Measurements from ENCODE around the gene SEPTIN14.
"Not testable (repeated sequence)": the region's sequence is repeated elsewhere in the genome, so short reads cannot be mapped to it uniquely, and the experiment has no call there.

Gene SEPTIN14

DNA sequence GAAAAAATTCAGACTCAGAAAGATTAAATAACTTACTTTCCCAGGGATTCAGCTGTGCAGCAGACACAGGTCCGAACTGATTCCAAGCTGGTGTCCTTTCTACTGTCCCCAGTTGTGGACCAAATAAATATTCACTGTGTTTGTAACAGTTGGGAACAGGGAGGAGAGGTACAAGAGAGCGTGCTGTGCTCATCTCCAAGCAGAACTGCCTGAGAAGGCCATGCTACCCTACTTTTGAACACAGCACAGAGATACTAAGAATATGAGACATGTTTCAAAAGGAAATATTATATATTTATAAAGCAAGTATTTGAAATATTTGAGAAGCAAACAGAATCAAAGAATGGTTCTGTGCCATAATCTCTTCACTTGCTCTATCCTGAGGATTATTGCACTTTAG is at the start of gene SEPTIN14:
SEPTIN14 (minus strand) TSS at position 101 of the 400 bp plus-strand sequence. CDS start 756 bp downstream, outside the sequence.
- not testable (repeated sequence) for DNase-seq (ENCODE audit: low read depth, low spot score)

DNA sequence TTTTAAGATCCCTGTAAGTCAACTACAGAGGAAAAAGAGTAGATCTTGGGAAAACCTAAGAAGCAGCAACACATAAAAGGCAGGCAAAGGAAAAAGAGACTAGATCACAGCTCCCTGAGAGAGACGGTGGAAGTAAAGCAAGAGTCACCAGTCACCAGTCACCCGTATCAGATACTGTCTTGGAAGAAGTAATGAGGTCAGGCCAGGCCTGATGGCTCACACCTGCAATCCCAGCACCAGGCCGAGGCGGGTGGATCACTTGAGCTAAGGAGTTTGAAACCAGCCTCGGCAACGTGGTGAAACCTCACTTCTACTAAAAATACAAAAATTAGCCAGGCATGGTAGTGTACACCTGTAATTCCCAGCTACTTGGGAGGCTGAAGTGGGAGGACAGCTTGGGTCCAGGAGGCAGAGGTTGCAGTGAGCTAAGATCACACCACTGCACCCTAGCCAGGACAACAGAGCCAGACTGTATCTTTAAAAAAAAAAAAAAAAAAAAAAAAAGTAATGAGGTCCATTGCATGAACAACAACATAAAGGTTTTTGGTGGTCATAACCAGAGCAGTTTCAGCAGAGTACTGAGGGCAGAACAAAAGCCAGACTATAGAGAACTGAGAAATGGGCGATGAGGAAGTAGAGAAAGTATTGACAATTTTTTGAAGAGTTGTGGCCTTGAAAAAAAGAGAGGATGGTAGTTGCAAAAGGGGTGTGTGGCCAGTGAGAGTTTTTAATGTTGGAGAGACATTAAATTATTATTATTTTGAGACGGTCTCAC is 41.6 kb upstream of the SEPTIN14 start:
- no peak for DNase-seq (ENCODE audit: low read depth, low spot score)

- DNase-seq (ENCODE audit: low read depth, low spot score), result not testable (repeated sequence)
These were observed 38.5 kb upstream of the SEPTIN14 start for GRCh38 chr7:55901059-55901458.

DNA sequence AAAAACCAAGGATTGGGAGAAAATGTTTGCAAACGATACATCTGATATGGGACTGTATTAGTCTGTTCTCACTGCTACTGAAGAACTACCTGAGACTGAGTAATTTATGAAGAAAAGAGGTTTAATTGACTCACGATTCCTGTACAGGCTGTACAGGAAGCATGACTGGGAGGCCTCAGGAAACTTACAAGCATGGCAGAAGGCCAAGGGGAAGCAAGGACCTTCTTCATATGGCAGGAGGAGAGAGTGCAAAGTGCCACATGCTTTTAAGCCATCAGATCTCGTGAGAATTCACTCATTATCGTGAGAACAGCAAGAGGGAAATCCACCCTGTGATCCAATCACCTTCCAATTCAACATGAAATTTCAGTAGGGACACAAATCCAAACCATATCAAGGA is 35.7 kb upstream of the SEPTIN14 start:
- DNase-seq (ENCODE audit: low read depth, low spot score), result no peak

DNA sequence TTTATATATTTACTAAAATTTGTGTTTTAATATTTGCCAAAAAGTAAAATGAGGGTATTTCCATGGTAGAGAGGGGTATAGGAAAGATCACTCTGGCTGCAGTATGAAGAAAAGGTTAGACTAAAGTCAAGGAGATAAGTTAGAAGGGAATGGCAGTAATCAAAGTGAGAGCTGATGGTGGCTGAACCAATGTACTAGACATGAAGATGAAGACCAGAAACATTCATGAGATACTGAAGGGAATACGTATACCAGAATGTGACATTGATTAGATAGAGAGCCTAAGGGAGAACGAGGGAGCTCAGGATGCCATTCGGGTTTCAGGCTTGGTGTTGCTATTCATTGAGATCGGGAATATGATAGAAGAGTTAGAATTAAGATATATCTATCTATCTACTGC is 32.5 kb upstream of the SEPTIN14 start:
- no peak for DNase-seq (ENCODE audit: low read depth, low spot score)

- no peak for DNase-seq (ENCODE audit: low read depth, low spot score)
These were observed 31.4 kb upstream of the SEPTIN14 start for GRCh38 chr7:55893940-55894339.

GRCh38 chr7:55888378-55888777 is 25.8 kb upstream of the SEPTIN14 start:
- DNase-seq (ENCODE audit: low read depth, low spot score), result not testable (repeated sequence)

GRCh38 chr7:55887821-55888247 is 25.3 kb upstream of the SEPTIN14 start:
- DNase-seq (ENCODE audit: low read depth, low spot score), result no peak

GRCh38 chr7:55884321-55884720 is 21.8 kb upstream of the SEPTIN14 start:
- no peak for DNase-seq (ENCODE audit: low read depth, low spot score)

GRCh38 chr7:55878691-55879090 is 16.1 kb upstream of the SEPTIN14 start:
- DNase-seq (ENCODE audit: low read depth, low spot score), result no peak

GRCh38 chr7:55877308-55877707 is 14.8 kb upstream of the SEPTIN14 start:
- no peak for DNase-seq (ENCODE audit: low read depth, low spot score)

DNA sequence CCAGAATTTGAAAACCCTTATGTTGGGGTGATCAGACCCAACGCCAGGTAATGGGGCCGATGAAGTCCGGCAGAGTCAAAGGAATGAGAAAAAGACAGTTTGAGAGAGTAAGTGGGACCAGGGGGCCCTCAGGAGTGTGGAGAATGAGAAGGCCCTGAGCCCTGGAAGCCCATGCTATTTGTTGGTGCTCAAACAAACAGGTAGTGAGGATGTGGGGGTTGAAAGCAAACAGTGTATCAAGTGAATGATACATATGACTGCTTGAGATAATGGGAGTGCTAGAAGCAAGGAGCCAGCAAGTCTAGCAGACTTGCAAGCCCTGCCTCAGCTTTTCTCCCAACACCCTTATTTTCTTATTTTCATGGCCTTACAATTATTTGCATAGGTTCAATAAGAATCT is 11.2 kb upstream of the SEPTIN14 start:
- DNase-seq (ENCODE audit: low read depth, low spot score), result no peak

DNA sequence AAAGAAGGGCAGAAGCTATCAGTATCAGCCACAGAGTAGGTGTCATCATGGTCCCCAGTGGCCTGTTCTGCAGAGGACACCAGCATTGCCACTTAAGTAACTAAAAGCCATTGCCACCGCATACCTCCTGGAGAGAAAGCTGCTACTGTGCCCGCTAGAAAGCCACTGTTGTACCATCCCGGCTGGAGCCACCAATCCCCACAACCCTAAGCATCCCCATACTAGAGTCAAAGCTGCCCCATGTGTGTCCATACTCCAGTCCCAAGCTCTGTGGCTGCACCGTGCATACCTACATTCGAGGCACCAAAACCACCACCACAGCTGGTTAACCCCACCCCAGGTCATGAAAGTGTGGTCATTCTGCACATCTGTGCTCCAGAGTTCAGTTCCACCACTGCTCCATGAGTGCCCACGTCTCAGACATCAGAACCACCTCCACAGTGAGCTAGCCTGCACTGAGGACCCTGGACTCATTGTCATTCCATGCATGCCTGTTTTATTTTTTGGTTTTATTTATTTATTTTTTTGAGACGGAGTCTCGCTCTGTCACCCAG is 9.5 kb upstream of the SEPTIN14 start:
- no peak for DNase-seq (ENCODE audit: low read depth, low spot score)

GRCh38 chr7:55868989-55869388 is 6.4 kb upstream of the SEPTIN14 start:
- not testable (repeated sequence) for DNase-seq (ENCODE audit: low read depth, low spot score)

DNA sequence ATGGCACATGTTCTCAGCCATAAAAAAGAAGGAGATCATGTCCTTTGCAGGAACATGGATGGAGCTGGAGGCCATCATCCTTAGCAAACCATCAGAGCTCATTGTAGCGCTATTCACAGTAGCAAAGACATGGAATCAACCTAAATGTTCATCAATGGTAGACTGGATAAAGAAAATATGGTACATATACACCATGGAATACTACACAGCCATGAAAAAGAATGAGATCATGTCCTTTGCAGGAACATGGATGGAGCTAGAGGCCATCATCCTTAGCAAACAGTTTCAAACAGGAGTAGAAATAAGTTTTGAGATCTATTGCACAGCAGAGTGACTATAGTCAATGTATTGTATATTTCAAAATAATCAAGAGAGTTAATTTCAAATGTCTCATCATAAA is 17.4 kb downstream of the SEPTIN14 start:
- DNase-seq (ENCODE audit: low read depth, low spot score), result not testable (repeated sequence)

DNA sequence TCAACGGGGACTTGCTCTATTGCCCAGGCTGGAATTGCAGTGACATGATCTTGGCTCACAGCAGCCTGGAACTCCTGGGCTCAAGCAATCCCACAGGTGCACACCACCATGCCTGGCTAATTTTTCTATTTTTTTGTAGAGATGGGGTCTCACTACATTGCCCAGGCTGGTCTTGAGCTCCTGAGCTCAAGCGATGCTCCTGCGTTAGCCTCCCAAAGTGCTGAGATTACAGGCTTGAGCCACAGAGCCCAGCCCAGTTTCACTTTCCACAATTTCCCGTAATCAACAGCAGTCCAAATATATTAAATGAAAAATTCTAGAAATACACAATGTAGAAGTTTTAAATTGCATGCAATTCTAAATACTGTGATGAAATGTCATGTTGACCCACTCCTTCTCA is 24.0 kb downstream of the SEPTIN14 start:
- no peak for DNase-seq (ENCODE audit: low read depth, low spot score)

- DNase-seq (ENCODE audit: low read depth, low spot score), result no peak
These were observed 35.0 kb downstream of the SEPTIN14 start for GRCh38 chr7:55827577-55827976.

DNA sequence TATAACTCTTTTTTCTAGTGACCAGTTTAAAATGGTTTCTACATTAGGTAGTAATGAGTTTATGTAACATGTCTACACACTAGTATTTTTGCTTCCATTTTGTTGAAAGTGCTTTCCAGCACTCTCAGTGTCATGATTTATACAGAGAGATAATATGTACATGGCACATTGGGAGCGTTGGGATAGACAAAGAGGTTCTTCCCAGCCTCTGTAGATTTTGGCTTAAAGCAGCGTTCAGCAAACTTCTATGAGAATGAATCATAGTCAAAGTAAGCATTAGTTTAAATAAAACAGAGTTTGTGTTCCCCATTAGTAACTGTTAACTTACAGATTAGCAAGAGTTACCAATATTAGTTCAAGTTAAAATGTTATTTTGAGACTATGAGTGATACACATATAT is 43.9 kb downstream of the SEPTIN14 start:
- no peak for DNase-seq (ENCODE audit: low read depth, low spot score)

GRCh38 chr7:55797260-55797659 is 65.3 kb downstream of the SEPTIN14 start:
- DNase-seq (ENCODE audit: low read depth, low spot score), result not testable (repeated sequence)

DNA sequence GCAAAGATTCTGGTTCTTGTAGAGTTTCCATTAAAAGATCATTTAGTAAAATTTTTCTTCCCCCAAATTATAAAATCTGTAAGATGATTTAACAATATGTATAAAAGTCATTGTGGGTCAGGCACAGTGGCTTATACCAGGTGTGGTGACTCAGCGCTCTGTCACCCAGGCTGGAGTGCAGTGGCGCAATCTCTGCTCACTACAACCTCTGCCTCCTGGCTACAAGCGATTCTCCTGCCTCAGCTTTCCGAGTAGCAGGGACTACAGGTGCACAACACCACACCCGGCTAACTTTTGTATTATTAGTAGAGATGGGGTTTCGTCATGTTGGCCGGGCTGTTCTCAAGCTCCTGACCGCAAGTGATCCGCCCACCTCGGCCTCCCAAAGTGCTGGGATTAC is 68.0 kb downstream of the SEPTIN14 start:
- DNase-seq (ENCODE audit: low read depth, low spot score), result no peak

DNA sequence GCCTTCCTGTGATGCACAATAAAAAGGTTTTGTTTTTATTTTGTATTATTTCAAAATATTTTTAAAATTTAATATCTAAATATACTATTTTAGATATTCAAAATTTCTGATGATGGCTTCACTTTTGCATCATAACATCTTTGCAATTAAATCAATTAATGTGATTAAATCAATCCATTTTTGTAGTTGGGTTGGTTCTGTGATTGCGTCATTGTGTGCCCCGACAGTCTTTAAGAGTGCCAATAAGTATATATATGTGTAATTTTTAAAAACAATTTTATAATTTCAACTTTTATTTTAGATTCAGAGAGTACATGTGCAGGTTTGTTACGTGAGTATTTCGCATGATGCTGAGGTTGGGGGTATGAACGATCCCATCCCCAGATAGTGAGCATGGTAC is 70.5 kb downstream of the SEPTIN14 start:
- no peak for DNase-seq (ENCODE audit: low read depth, low spot score)

- DNase-seq (ENCODE audit: low read depth, low spot score), result no peak
These were observed 74.8 kb downstream of the SEPTIN14 start for GRCh38 chr7:55787796-55788195.

GRCh38 chr7:55786901-55787300 is 75.7 kb downstream of the SEPTIN14 start:
- no peak for DNase-seq (ENCODE audit: low read depth, low spot score)

Measured in activated CD4-positive, CD25-positive, alpha-beta regulatory T cell treated with anti-CD3 and anti-CD28 coated beads, Interleukin-2, amount 50 U/mL, for 16 hours (primary cell).